C4-2B (cell line): ENCODE measurements around the gene DBF4B.

Source experiments
- H3K27ac ChIP-seq: fragments of 450-650 bp; 2 replicates; pipeline ENCODE4 v1.5.1; 2017
- ZFX ChIP-seq: fragments of 450-650 bp; IDR thresholded peaks from 2 replicates; pipeline ENCODE4 v1.6.1; 2017
- TF ChIP-seq, protein P1 (sequence below): fragments of 450-650 bp; conservative IDR thresholded peaks from 2 replicates; pipeline ENCODE4 v1.5.1; 2017; ENCODE audit warnings: mild to moderate bottlenecking

Gene DBF4B, protein sequence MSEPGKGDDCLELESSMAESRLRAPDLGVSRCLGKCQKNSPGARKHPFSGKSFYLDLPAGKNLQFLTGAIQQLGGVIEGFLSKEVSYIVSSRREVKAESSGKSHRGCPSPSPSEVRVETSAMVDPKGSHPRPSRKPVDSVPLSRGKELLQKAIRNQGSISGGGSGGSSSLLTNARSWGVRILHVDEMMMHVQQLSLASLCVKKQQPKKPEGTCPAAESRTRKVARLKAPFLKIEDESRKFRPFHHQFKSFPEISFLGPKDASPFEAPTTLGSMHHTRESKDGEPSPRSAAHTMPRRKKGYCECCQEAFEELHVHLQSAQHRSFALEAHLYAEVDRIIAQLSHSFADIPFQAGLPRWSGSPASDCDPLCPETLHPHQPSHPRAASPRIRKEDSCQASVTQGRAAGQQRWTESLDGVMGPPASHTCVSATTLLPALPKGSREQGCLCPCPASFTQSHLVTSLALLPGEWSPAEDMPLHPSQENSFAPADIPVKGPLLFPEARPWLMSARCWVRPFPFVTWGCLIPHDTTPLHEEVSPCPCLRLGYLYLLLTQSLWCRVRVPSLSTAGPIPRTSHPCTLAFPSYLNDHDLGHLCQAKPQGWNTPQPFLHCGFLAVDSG

DNA sequence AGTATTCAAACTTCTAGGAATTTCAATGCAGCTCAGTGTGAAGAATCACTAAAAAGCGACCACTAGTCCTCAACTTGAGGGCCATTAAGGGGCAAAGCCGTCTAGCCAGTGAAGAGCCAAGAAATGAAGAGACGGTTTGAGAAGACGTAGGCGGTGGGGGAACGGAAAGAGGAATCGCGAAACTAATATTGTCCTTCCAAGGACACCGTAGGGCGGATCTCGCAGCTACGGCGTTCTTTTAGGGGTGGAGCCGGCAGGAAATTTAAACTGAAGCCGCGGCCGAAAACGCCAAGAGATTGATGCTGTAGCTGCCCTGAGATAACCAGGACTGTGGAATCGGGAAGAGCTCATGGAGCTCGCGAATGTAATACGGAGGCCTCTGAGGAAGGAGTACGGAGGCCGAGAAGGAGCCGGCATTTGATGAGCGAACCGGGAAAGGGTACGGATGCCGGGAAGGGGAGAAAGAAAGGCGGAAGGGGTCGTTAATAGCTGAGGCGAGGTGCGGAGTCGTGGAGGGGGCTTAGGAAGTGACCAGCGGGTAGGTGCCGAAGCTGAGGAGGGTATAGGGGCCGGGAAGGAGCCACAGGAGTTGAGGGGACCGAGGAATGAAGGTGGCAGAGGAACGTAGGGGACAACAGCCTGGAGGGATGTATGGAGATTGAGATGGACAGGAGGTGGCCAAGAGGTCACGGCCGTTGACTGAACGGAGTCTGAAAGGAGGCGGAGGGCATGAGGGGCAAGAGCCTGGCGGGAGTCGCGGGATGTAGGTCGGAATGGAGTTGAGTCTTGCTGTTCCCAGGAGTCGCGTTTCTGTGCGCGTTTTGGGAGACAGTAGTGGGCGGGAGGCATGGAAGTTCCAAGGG is at the start of gene DBF4B:
DBF4B (plus strand) TSS at position 265 of the 863 bp plus-strand sequence; CDS start at position 421, 156 bp downstream.
- no peak for TF ChIP-seq ZFX
- TF ChIP-seq, protein P1, sequence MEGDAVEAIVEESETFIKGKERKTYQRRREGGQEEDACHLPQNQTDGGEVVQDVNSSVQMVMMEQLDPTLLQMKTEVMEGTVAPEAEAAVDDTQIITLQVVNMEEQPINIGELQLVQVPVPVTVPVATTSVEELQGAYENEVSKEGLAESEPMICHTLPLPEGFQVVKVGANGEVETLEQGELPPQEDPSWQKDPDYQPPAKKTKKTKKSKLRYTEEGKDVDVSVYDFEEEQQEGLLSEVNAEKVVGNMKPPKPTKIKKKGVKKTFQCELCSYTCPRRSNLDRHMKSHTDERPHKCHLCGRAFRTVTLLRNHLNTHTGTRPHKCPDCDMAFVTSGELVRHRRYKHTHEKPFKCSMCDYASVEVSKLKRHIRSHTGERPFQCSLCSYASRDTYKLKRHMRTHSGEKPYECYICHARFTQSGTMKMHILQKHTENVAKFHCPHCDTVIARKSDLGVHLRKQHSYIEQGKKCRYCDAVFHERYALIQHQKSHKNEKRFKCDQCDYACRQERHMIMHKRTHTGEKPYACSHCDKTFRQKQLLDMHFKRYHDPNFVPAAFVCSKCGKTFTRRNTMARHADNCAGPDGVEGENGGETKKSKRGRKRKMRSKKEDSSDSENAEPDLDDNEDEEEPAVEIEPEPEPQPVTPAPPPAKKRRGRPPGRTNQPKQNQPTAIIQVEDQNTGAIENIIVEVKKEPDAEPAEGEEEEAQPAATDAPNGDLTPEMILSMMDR, result no peak
- peak within 1 kb of the TSS; percentile 78 for H3K27ac ChIP-seq

DNA sequence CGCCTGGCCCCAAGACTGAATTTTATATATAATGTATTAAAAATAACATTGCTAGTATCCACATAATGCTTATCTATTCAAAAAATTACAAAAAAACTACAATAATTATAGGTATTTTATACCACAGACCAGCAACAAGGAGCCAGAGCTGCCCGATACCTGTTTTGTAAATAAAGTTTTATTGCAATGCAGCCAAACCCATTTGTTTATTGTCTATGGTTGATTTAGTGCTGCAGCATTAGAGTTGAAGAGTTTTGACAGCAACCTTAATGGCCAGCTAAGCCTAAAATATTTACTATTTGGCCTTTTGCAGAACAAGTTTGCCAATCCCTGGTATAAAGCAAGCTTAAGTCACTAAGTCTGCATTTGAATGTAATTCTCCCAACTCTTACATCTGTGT is 46.6 kb upstream of the DBF4B start:
- no peak overlapping the region for H3K27ac ChIP-seq
- no peak for TF ChIP-seq ZFX
- TF ChIP-seq, protein P1, result no peak

DNA sequence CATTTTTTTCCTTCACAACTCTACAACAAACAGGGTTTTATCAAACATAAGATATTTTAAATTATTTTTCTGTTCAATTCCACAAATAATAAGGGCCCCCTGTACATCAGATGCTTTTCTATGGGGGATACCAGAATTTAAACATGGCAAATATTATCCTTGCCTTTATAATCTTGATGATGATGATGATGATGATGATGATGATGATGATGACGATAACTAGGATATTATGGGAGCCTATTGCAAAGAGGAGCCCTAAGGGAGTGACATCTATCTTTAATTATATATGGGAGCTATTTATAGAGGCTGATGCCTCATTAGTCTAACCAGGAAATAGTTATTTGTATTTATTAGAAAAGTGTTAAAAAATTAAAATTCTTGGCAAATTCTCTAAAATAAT is 45.4 kb upstream of the DBF4B start:
- TF ChIP-seq ZFX, result no peak
- TF ChIP-seq, protein P1, result no peak
- no peak overlapping the region for H3K27ac ChIP-seq

DNA sequence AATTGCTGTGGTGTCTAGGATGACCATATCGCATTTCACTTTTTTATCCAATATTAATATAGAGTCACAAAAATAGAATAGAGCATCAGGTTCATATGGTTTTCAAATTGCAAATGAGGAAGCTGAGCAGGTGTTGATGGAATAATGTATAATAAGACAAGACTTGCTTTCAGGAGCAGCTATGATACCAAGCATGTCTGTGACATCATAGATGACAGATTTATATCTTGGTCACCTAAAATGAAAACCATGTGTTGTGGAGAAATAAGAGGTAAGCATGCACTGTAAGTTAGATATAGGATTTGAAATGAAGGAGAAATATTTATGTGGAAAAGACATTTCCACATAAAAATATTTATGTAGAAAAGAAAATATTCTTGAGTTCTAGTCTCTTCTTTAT is 43.6 kb upstream of the DBF4B start:
- no peak for TF ChIP-seq ZFX
- TF ChIP-seq, protein P1, result no peak
- H3K27ac ChIP-seq, result no peak overlapping the region

DNA sequence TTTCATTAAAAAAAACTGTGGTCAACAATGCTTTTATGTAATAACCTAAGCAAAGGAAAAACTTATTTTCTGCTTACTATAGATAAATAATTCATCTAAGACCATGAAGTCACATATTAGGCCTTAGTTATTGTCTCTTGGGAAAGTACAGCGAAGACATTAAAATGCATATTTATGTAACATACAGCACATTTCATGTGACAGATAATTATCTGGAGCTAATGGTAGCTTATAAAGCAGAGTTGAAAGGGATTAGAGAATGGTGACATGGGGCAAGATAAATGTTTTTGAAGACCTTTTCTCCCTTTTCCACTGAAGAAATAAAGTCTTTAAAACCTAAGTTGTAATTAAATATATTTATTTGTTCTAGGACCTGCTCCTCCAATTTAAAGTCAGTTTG is 42.5 kb upstream of the DBF4B start:
- TF ChIP-seq, protein P1, result no peak
- TF ChIP-seq ZFX, result no peak
- no peak overlapping the region for H3K27ac ChIP-seq

DNA sequence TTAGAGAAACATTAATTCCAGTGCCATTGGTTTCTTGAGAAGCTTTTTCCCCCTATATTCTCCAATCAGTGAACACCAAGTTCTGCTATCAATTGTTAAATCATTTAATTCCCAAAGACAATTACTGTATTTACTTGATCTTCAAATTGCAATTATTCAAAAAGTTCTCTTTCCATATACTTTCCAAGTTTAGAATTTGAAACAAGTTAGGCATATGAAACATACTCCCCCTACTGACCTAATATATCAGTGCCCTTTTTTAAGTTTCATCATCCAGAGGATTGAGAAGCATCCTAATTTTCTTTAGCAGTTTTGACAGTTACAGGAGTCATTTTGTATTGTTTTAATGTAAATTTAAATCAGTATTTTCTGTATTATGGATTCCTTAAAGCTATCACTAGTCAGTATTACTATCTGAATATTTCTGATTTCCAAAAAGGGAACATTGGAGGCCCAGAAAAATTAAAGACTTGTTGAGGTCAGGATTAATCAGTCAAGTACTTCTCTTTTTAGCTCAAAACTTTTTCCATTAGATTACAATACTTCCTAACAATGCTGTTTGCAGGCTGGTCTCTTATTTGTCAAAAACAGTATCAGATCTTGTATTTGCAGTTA is 35.9 kb upstream of the DBF4B start:
- no peak for TF ChIP-seq ZFX
- TF ChIP-seq, protein P1, result peak; percentile 64
- H3K27ac ChIP-seq, result no peak overlapping the region
